Transverse colon (tissue), 4 donors: ENCODE measurements around the gene SPG11.

Experiments
- POLR2A ChIP-seq: fragments of 450-650 bp; IDR thresholded peaks from one replicate; pipeline ENCODE4 v1.6.1; 2016; ENCODE audit warnings: antibody characterized with exemption, mild to moderate bottlenecking, moderate library complexity
- POLR2AphosphoS5 ChIP-seq, 3 donors: sonication (generic); formaldehyde crosslinking; IDR thresholded peaks; one replicate each; pipeline ENCODE4 v1.6.1; 2016; ENCODE audit warnings: antibody characterized with exemption in 3 of 3
- TF ChIP-seq, protein P1 (sequence below), 5 experiments: fragments of 200-600 bp in 3 of 5; fragments of 450-650 bp in 2 of 5; sonication (generic) in 3 of 5; IDR thresholded peaks; 1 replicate in 2 of 5; 2 replicates in 3 of 5; pipeline ENCODE4 v1.5.1; 2016 to 2017; ENCODE audit warnings: antibody characterized with exemption in 5 of 5, inconsistent platforms in 3 of 5, mild to moderate bottlenecking in 2 of 5, moderate library complexity in 1 of 5

DNA sequence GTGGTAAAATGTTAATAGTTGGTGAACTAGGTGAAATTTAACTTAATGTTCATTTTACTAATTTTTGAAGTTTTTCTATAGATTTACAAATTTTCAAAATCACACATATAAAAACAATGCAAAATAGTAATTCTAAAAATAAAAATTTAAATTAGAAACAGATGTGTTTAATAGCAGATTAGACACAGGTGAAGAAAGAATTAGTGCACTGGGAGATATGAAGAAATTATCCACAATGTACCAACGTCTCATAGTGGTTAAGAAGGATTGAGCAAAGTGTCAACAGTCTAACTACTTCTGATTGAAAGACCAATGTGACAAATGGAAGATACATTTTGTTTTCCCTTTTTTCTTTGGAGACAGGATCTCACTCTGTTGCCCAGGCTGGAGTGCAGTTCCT is 26.5 kb downstream of the SPG11 start:
- no peak for TF ChIP-seq POLR2A
- TF ChIP-seq POLR2AphosphoS5 (IDR thresholded peaks at IDR 0.05), result no peak
- TF ChIP-seq, protein P1, sequence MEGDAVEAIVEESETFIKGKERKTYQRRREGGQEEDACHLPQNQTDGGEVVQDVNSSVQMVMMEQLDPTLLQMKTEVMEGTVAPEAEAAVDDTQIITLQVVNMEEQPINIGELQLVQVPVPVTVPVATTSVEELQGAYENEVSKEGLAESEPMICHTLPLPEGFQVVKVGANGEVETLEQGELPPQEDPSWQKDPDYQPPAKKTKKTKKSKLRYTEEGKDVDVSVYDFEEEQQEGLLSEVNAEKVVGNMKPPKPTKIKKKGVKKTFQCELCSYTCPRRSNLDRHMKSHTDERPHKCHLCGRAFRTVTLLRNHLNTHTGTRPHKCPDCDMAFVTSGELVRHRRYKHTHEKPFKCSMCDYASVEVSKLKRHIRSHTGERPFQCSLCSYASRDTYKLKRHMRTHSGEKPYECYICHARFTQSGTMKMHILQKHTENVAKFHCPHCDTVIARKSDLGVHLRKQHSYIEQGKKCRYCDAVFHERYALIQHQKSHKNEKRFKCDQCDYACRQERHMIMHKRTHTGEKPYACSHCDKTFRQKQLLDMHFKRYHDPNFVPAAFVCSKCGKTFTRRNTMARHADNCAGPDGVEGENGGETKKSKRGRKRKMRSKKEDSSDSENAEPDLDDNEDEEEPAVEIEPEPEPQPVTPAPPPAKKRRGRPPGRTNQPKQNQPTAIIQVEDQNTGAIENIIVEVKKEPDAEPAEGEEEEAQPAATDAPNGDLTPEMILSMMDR (IDR thresholded peaks at IDR 0.05), result no peak
